HG03354 (cell line): Measurements from ENCODE around the gene BTBD6.

Experiments used
- ATAC-seq: cut with Tn5 transposase; IDR thresholded peaks from one replicate; pipeline ENCODE4 v1.9.1; 2021; ENCODE audit warnings: mild to moderate bottlenecking; ENCODE audit not compliant: unreplicated experiment, poor library complexity, severe bottlenecking

The BTBD6 gene

DNA sequence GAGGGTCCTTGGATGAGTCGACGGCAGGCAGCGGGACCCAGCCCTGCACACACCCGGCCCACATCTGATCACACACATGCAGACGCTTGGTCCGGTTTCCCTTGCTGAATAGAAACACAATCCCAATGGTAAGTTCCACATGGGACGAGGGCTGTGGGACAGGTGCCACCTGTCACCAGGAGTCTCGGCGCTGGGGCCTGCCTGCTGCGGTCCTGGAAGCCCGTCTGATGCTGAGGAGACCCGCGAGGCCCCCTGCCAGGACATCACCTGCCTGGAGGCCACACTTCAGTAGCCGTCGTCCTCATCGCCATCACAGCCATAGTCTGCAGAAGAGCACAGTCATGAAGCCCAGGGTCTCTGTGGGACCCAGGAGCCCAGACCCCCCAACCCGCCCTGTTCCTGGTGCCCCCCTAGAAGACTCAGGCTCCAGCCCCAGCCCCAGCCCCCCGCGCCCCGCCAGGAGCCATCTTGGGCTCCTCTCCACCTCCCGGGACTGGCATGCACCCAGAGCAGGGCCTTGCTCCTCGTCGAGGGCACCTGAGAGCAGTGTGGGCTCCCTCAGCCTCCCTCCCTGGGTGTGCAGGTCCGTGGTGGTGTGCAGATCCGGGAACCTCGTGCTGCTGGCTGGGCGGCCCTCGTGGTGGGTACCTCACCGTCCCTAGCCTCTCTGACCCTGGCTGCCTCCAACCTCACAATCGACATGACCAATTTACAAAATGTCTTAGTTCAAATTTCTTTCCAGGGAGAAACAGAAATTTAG lies 37.9 kb upstream of the BTBD6 start:
- ATAC-seq = no peak

- no peak for ATAC-seq
These were observed 37.1 kb upstream of the BTBD6 start for GRCh38 chr14:105211086-105211757.

GRCh38 chr14:105211758-105212089 lies 36.6 kb upstream of the BTBD6 start:
- no peak for ATAC-seq

DNA sequence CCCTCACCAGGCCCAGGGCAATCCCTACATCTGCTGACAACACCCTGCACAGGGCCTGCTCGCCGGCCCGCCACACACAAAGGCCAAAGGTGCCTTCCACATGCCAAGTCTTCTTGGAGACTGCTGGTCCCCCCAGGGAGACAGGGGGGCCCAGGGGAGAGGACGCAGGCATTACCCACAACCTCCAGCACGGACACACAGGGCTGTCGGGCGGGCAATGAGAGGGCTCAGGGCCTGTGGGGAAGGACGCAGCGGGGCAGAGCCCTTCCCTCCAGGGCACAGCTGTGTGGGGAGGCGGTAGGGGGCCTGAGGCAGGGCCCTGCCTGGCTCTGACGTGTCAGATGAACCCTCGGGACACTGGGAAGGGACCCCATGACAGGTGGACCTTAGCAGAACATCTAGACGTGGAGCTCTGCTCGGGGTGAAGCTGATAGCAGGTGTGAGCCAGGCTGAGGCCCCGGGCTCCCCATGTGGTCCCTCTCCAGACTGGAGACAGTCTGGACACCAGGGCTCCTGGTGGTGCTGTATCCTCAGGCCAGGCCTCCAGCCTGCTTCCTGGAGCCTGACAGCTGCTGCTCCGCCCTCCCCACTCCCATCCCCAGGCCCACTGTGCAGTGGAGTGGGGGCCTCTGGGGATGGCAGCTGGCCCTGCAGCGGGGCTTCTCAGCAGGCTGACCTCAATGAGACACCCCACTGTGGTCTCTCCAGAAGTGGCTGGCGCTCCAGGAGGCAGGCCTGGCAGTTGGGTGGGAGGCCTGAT lies 35.6 kb upstream of the BTBD6 start:
- ATAC-seq = no peak

GRCh38 chr14:105213361-105213760 lies 35.0 kb upstream of the BTBD6 start:
- no peak for ATAC-seq

DNA sequence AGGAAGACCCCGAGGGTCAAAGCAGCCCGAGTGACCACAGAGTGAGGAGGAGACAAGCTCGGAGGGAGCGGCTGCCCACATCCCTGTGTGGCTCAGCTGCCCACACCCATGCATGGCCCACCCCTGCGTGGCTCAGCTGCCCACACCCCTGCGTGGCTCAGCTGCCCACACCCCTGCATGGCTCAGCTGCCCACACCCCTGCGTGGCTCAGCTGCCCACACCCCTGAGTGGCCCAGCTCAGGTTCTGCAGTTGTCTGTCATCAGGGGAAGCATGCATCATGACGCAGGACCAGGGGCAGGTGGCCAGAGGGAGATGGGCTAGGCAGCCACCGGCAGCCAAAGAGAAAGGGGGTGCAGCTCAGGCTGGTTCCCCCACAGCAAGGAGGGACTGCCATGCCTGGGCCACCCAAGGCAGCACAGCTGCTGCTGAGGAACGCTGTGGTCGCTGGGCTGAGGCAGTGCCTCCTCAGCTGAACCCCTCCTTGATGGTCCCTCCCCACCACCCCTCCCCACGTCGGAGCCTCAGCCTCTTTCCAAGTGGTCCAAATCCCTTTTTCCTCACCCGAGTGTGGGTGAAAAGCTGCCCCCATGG lies 33.9 kb upstream of the BTBD6 start:
- no peak for ATAC-seq

DNA sequence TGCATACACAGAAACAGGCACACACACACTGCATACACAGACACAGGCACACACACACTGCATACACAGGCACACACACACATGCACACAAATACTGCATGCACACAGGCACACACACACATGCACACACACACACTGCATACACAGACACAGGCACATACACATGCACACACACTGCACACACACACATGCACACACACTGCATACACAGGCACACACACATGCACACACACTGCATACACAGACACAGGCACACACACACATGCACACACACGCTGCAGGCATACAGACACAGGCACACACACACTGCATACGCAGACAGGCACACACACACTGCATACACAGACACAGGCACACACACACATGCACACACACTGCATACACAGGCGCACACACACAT lies 32.7 kb upstream of the BTBD6 start:
- ATAC-seq = no peak

- no peak for ATAC-seq
These were observed 31.7 kb upstream of the BTBD6 start for GRCh38 chr14:105216490-105217247.

DNA sequence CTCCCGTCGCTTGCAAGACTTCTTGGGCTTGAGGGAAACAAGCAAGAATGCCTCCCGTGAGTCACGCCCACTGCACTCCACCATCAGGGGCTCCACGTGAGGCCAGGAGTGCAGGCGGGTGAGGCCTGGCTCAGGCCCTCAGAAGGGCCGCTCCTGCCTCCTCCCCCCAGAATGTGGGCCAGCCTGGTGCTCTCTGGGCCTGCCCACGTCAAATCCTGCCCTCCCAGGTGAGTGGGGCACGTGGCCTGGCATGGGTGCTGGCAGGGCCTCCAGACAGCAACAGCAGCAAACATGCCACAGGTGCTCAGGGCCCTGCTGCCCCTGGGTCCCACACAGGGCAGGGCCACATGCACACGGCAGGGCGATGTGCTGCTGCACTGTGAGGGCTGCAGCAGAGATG lies 30.6 kb upstream of the BTBD6 start:
- no peak for ATAC-seq

DNA sequence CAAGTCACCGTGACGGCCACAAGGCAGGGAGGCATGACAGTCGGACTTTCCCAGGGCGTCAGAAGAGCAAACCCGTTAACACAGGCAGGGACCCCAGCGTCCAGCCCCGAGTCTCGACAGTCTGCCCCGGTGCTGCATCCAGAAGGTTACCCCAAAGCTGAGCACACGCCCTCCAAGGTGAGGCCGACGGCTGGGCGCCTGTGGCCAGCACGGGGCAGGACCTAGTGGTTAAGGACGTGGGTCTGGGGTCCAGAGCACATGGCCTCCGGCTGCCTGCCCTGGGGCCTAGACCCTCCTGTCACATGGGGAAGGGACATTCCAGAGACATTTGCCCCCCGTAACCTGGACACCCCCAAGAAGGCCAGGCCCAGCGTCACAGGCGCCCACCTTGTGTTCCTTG lies 29.7 kb upstream of the BTBD6 start:
- no peak for ATAC-seq

- no peak for ATAC-seq
These were observed 29.2 kb upstream of the BTBD6 start for GRCh38 chr14:105219043-105219612.

DNA sequence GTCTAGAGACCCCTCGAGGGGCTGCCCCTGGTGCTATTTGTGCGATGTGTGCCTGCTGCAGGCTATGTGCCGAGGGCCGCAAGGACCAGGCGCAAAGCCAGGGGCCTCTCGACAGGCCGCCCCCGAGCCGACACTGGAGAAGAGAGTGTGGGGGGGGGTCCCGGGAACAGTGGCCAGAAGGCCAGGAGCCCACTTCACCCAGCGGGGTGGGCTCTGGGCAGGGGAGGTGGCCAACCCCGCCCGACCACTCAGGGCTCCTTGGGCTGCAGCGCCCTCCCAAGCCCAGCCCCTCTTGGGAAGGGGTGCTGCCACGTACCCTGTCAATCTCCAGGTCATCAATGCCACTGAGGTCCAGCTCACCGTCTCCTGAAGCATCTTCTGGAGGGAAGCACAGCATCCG lies 28.6 kb upstream of the BTBD6 start:
- no peak for ATAC-seq

GRCh38 chr14:105220699-105221597 lies 27.4 kb upstream of the BTBD6 start:
- no peak for ATAC-seq

- no peak for ATAC-seq
These were observed 26.6 kb upstream of the BTBD6 start for GRCh38 chr14:105221598-105222178.

GRCh38 chr14:105223260-105223659 lies 25.1 kb upstream of the BTBD6 start:
- ATAC-seq = no peak

GRCh38 chr14:105223770-105224544 lies 24.4 kb upstream of the BTBD6 start:
- ATAC-seq = no peak

DNA sequence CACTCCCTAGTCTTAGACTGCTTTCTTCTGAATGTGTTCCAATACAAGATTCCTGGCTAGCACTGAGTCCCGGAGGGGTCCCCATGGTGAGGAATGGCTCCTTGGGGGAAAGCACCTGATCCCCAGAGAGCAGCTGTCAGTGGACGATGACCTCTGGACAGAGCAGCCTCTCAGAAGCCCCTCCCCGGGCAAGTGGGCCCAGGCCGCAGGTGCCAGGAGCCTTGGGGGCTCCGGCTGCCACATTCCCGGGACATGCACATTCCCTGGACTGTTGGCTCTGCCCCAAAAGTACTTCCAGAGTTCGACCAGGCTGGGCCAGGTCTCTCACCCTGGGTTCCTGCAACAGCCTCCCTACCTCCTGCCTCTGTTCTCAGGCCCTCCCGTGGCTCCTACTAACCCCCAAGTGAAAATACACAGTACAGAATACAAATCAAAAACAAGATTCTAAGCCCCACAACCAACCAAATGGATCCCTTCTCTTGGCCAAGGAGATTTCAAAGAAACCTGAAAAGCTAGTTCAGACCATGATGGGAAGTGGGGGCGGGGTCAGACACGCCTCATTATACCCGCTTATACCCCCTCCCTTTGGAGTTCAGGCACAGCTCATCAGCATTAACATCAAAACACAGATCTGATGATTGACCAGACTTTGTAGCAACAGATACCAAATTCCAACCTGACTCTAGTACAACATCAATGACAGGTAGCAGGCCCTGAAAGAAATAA lies 23.3 kb upstream of the BTBD6 start:
- ATAC-seq = no peak
